Mononuclear cell (primary cell): ENCODE measurements around the gene SYTL2. TPM values are rescaled to one million over a fixed set of nuclear protein-coding genes. Genes with fewer than 3 reads are reported as not detected.
A peak's percentile ranks its signal among the peaks of the same experiment; 100 is the strongest.

Experiments
- H3K27me3 ChIP-seq: 2 replicates; pipeline ENCODE4 v1.6.0; 2011; ENCODE audit warnings: low read length, control low read depth; ENCODE audit not compliant: insufficient read depth
- H3K4me1 ChIP-seq: 2 replicates; pipeline ENCODE4 v1.5.1; 2011; ENCODE audit warnings: mild to moderate bottlenecking, low read length, control low read depth; ENCODE audit not compliant: insufficient read depth
- H3K4me3 ChIP-seq: 2 replicates; pipeline ENCODE4 v1.5.1; 2011; ENCODE audit warnings: mild to moderate bottlenecking, low read length, moderate library complexity
- H3K9me3 ChIP-seq: 2 replicates; pipeline ENCODE4 v1.5.1; 2011; ENCODE audit warnings: low read depth, mild to moderate bottlenecking, control low read depth, low read length
- total RNA-seq: library from RNA; depleted of rRNA; stranded (reverse); fragments of >200 nt; gene quantifications from one replicate; pipeline ENCODE4 v1.2.3, GENCODE V29; 2012

The SYTL2 gene
- total RNA-seq, 1 donor: 26.6 TPM

DNA sequence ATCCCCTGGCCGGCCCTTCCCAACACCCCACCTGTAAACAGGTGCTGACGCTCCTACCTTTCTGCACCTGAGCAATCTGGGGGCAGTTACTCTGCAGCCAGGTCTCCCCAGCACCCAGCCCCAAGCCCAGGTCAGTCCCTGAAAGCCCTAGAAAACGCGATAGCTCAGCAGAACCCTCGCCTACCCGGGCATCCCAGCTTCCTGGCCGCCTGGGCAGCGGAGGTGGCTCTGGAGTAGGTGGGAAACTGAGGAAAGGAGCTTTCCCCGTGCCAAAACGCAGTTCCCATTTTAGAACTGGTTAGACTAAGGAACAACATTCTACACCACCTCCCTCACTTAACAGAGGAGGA, 445 bp downstream of the SYTL2 start:
- Histone ChIP-seq H3K4me1 (peaks cover 22% of the 10 kb centered on the region), H3K9me3 (no peaks in the 10 kb centered on the region), H3K27me3 (peaks cover 7% of the 10 kb centered on the region), H3K4me3 (peak overlapping the region; percentile 47)

DNA sequence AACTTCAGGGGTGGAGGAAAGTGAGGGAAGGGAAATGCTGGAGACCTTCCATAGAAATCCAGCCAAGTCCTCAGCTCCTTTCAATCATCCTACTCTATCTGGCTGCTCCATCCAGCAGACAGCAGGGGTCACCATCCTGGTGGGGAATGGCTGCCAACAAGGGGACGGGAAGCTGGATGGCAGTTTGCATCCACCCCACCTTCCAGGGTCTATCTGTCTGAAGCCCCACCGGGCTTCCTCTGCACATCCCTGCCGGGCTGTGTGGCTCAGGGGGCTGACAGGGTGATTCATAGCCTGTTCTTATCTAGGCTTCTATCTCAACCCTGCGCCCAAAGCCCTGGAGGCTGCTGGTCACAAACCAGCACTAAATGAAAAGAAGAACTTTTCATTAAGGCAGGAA, 1.1 kb downstream of the SYTL2 start:
- H3K27me3 ChIP-seq: peaks cover 7% of the 10 kb centered on the region
- no peaks in the 10 kb centered on the region for H3K9me3 ChIP-seq
- peaks cover 22% of the 10 kb centered on the region for H3K4me1 ChIP-seq
- peak overlapping the region; percentile 47 for H3K4me3 ChIP-seq

DNA sequence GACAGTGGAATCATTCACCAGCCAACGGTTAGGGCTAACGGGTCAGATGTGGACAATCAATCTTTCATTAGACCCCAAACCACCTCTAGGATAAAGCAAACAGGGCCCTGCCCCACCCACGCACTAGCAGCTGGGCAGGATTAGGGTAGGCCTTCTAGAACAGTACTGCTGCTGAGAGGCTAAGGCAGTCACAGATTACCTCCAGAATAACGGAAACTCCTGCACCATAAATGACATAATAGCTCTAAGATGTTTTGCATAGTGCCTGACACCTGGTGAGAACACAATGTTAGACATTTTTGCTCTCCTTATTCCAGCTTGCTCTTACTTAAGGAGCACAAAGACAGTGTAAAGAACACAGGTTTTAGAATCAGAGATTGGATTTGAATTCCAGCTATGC, 1.8 kb downstream of the SYTL2 start:
- Histone ChIP-seq H3K4me1 (peaks cover 22% of the 10 kb centered on the region), H3K9me3 (no peaks in the 10 kb centered on the region), H3K4me3 (no peak overlapping the region), H3K27me3 (peaks cover 7% of the 10 kb centered on the region)

DNA sequence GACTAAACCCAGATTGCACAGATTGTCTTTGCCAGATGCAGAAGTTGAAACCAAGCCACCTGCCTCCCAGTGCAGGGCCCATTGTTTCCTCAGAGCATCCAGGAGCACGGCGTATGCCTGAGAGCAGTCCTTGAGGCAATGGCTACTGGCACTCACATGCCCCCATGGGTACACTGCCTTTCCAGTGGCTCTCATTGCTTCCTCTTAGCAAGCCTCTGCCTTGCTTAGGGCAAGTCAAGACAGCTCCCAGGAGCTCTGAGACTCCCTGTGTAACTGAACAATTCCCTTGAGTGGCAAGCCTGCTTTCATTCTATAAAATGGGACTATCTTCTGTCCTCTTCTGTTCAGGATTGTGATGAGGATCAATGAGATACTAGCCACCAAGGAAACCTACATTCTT, 4.1 kb downstream of the SYTL2 start:
- Histone ChIP-seq H3K27me3 (peaks cover 7% of the 10 kb centered on the region), H3K4me1 (peaks cover 22% of the 10 kb centered on the region), H3K9me3 (no peaks in the 10 kb centered on the region), H3K4me3 (no peak overlapping the region)

DNA sequence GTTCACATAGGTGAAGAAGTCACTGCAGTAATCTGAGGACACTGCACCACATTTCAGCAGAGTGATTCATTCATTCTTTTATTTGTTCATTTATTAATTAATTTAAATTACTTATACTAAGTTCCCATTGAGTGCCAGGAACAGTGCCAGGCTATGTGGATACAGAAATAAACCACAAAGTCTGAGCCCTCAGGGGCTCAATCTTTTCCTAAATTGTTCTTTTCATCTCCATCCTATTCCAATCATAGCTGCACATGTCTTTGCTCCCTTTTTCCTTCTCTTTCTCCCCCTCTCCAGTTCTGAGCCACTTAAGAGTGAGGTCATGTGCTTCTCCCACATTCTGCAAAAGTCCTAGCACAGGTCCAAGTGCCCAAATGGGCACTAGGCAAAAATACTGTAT, 4.9 kb downstream of the SYTL2 start:
- H3K4me1 ChIP-seq: peaks cover 16% of the 10 kb centered on the region
- peaks cover 4% of the 10 kb centered on the region for H3K27me3 ChIP-seq
- no peaks in the 10 kb centered on the region for H3K9me3 ChIP-seq
- no peak overlapping the region for H3K4me3 ChIP-seq

DNA sequence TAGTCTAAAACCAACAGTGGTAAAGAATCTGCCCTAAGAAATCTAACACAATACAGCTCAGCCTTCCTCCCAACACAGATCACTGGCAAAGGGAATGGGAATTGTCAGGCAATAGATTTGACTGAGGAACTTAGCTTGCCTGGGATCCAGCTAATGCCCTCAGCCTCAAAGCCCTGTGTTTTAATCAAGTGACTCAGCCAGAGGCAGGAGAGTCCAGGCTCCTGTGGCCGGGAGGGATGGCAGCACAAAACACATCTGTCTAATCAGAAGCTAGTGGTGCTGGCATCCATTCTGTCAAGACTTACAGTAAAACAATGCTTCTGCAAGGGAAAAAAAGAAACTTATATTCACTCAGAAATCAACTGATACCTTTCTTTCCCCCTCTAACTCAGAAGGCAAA, 5.6 kb downstream of the SYTL2 start:
- Histone ChIP-seq H3K4me1 (peaks cover 12% of the 10 kb centered on the region), H3K4me3 (no peak overlapping the region), H3K27me3 (no peaks in the 10 kb centered on the region), H3K9me3 (no peaks in the 10 kb centered on the region)

DNA sequence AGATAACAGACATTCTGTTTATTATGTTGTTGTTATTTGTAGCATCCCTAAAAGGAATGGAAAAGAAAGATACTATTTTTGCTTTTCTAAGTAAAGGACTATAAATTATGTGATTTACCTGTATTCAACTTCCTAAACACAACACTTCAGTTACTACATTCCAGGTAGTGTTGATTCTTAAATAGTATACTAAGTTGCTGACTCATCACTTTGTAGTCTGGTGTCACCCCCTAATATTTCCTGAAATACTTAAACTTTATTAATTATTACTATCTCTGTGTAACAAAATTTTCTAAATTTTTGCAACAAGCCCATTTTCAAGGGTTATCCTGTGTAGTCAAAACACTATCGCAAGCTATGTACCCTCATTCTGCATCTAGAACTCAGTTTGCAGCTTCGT, 7.0 kb downstream of the SYTL2 start:
- Histone ChIP-seq H3K27me3 (no peaks in the 10 kb centered on the region), H3K4me1 (no peaks in the 10 kb centered on the region), H3K4me3 (no peak overlapping the region), H3K9me3 (no peaks in the 10 kb centered on the region)

DNA sequence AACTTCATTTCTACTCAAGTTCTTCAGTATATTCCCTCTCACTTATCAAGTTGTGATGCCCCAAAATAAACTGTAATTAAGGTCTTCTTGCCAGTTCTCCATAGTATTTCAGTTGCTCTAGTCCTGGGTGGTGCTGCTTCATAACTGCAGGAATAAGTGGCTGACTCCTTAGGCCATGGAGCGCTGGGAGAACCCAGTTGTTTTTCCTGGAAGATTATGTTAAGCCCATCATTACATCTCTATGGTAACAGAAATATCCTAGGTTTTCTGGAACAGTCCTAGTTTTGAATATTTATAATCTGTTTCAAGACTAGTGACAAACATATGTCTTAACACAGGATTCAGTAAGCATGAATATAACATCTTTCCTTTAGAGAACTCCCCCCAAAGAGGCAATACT, 7.6 kb downstream of the SYTL2 start:
- H3K4me3 ChIP-seq: no peak overlapping the region
- no peaks in the 10 kb centered on the region for H3K9me3 ChIP-seq
- no peaks in the 10 kb centered on the region for H3K4me1 ChIP-seq
- H3K27me3 ChIP-seq: no peaks in the 10 kb centered on the region

DNA sequence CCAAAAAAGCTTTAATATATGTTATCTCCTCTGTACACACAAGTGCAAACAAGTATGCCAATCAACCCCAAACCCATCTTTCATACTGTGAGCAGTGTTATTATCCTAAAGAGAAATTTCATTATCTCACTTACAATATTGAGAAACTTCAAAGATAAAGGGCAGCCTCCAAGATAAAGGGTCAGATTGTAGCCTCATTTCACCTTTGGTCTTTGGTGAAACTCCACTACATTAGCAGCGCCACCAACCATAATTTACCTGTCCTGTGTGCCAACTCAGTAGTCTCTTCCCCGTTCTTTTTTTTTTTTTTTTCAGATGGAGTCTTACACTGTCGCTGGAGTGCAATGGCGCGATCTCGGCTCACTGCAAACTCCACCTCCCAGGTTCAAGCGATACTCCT, 9.4 kb downstream of the SYTL2 start:
- Histone ChIP-seq H3K4me1 (no peaks in the 10 kb centered on the region), H3K4me3 (no peak overlapping the region), H3K9me3 (no peaks in the 10 kb centered on the region), H3K27me3 (no peaks in the 10 kb centered on the region)

DNA sequence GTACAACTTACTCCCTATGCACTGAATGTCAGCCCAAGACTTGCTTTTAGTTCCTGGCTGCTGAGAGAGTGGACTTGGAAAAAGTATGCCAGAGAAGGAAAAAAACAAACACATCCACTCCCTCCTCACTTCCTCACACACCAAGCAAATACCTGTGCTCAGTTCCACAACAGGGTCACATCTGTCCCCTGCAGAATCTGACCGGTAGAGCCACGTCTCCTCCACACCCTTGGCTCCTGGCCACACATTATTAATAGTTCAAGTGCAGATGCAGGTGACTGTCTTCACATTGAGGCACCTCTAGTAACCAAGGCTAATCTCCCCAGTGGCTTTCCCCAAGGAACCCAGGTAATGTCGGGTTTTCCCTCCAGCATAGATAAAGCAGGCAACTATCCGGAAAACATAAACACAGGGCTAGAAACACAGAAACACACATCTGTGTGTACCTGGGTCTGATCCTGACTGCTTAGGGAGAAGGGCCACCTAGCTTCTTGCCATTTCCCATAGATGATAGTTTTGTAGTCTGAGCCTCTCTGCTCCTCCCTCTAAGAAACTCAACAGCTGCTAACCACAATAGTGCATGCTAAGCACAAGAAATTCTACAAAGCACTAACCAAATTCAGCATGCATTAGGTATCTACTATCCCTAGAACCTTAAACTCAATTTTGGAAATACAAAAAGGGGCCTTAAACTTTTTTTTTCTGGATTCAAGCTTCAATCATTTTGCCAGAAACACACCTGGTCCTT, 10.2 kb downstream of the SYTL2 start:
- H3K27me3 ChIP-seq: no peaks in the 10 kb centered on the region
- H3K4me1 ChIP-seq: no peaks in the 10 kb centered on the region
- H3K4me3 ChIP-seq: no peak overlapping the region
- H3K9me3 ChIP-seq: no peaks in the 10 kb centered on the region

DNA sequence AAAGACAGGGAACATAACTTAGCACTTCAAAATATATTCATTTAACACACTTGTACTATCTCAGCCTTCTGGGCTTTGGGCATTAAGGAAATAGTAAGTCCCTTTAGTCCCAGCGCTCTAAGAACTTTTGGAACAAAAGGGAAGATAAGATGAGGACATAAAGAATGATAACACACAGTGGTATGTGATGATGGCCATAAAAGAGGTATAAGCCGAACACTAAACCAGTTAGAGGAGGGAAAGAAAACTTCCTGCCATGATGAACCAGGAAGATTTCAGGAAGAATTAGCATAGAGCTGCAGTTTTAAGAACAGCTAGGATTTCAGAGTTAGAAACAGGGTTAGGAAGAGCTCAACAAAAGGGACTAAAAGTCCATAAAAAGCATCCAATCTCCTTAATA, 11.8 kb downstream of the SYTL2 start:
- Histone ChIP-seq H3K4me1 (no peaks in the 10 kb centered on the region), H3K4me3 (no peak overlapping the region), H3K9me3 (no peaks in the 10 kb centered on the region), H3K27me3 (no peaks in the 10 kb centered on the region)

DNA sequence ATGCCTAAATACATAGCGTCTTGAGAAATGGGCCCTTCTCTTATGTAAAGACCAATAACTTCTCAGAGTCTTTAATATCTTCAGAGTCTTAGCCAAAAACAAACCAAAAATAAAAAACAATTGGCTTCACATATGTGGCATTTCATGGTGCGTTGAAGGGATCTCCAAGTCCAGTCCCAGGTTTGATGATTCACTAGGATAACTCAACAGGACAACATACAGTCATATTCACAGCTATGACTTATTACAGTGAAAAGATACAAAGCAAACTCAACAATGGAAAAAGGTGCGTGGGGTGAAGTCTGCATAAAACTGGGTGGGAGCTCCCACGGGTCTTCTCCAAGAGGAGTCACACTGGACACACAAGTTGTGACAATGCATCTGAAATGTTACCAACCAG, 12.6 kb downstream of the SYTL2 start:
- H3K27me3 ChIP-seq: no peaks in the 10 kb centered on the region
- H3K4me3 ChIP-seq: no peak overlapping the region
- no peaks in the 10 kb centered on the region for H3K9me3 ChIP-seq
- H3K4me1 ChIP-seq: no peaks in the 10 kb centered on the region

DNA sequence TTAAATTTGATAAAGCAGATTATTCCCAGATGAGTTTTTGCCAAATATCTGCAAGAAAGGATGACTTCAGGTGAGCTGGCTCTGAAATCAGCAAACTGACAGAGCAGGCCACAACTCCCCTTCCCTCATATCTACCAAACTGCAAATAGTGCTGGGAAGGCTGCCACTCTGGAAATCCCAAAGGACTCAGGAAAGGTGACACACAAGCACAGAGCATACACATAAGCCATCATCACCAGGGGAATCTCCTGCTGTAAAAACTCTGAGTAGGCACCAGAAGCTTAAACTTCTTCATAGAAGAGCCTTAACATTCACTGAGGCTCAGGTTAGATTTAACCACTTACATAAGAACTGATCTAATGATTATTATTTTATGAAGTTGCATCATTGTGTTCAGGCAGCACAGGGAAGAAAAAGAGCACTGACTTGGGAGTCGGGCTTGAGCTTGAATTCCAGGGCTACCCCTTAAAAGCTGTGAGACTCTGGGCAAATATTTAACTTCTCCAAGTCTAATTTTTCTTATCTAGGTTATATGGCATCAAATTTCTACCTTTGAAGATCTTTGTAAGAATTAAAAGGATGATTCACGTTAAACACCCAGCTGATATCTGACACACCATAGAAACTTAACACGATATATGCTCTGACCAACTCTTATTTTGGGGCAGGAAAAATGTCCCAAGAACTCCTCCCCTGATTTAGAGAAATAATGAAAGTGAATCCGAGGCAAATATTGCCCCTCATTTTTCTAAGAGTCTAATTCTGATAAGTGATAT, 15.0 kb downstream of the SYTL2 start:
- Histone ChIP-seq H3K4me3 (no peak overlapping the region), H3K4me1 (no peaks in the 10 kb centered on the region), H3K27me3 (no peaks in the 10 kb centered on the region), H3K9me3 (no peaks in the 10 kb centered on the region)

DNA sequence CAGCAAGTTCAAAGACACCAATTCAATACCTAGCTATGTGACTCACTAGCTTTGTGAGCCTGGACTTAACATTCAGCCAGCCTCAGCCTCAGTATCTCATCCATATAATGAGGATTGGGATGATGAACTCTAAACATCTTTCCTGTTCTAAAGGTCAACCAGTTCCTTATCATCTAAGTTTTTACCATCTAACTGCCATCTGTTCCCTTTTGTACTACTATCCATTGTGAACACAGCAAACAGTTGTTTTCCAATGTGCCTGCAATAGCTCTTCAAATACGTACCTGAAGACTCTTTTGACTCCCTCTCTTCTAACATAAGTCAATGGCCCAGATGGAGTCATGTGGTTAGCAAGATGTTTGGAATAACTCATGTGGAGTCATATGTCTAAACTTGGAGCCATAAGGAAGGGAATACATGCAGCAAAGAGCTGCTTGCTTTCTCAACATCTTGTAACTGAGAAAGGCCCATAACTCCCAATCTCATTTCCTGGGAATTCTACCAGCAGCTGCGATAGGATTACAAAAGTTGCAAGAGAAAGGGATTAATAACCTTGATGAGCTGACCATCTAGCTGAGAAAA, 19.4 kb downstream of the SYTL2 start:
- Histone ChIP-seq H3K4me3 (no peak overlapping the region), H3K27me3 (no peaks in the 10 kb centered on the region), H3K9me3 (no peaks in the 10 kb centered on the region), H3K4me1 (no peaks in the 10 kb centered on the region)

DNA sequence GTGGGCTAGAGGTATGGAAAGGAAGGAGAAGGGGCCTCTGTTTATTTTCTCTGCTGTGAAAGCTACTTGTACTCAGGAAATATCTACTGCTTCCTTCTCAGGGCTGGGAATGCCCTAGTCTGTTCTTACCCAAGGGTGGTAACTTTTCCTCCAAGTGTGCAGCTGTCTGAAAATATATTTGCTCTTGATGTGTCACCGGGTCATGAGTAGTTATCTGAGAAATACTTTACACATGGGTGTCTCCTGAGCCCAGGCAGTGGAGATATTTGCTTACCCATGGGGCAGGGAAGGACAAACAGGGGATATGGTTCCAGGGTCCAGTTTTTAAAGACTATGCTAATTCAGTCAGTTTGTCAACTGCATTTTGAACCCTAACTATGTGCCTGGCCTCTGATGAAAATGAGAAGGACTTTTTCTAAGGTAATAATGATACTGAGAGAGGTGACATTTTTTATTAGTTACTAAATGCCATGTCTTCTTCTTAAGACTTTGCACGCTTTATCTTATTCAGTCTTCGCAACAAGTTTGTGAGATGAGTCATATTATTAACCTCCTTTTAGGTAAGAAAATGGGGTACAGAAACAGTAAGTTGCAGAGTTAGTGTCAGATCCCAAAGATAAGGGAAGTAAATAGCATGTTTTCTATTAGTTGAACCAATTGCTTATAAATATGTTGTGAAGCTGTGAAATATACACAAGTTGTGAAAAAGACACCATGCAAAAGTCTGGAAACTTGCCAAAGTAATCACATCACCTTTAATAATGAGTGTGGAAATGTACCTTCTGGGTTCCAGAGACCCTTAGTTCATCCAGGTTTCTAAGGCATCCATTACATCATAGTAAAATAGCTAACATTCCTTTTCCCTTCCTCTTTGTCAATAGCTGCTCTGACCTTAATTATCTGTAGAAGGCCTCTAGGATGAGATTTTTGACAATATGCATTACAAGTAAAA, 22.9 kb downstream of the SYTL2 start:
- H3K27me3 ChIP-seq: no peaks in the 10 kb centered on the region
- H3K4me3 ChIP-seq: no peak overlapping the region
- no peaks in the 10 kb centered on the region for H3K4me1 ChIP-seq
- H3K9me3 ChIP-seq: no peaks in the 10 kb centered on the region
